T1000 (cell line): Measurements from ENCODE around the gene SWI5.

ENCODE experiments used
- DNase-seq: peaks from one replicate; lab custom pipeline; 2025; ENCODE audit warnings: mixed read lengths; lab: John Stamatoyannopoulos, UW

Gene SWI5

DNA sequence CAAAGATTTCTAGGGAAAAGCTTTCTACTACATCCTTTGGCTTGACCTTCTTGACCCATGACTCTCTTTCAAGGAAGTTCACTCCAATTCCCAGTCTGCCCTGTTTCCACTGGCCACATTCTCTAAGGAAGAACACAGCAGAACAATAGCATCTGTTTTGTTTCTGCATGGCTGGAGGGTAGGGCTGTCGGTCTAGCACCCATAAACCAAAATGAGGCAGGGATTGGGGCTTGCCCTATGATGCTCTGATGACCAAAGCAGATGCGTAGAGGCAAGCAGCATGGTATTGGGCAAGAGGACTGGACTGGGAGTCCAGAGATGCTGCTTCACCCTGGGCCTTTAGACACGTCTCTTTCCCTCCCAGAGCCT lies 24.4 kb upstream of the SWI5 start:
- DNase-seq, result no peak

DNA sequence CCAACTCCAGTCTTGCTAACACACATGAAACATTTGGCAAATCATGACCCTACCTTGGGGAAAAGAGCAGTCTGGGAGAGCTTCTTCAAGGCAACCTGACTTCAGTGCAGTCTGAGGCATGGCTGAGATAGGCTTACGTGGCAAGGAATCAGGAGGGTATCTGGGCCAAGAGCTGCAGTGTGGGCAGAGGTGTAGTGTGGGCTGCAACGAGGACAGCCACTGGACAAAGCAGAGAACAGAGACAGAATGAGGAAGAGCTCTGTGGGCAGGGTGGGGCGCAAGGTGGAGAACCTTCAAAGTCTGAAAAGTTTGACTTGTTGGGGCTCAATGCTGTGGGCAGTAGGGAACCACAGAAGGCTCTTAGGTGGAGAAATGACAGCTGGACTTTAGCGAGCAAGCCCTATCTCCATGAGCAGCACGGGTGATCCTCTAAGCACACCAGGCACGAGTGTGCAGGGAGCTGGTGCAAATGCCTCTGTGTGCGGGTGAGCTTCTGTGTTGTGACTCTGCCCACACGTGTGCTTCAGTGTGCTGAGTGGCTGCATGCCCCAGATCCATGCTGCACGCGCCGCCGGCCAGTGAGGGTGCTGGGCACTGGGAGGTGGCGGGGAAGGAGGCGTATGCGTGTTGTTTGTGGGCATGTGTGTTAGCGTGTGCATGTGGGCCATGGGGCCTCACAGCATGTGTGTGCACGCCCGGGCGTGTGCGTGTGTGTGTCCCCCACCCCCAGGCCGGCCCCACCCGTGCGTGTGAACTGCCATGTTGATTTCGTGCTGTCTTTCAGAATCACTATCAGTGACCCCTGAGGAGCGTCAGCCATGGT lies 23.5 kb upstream of the SWI5 start:
- no peak for DNase-seq

DNA sequence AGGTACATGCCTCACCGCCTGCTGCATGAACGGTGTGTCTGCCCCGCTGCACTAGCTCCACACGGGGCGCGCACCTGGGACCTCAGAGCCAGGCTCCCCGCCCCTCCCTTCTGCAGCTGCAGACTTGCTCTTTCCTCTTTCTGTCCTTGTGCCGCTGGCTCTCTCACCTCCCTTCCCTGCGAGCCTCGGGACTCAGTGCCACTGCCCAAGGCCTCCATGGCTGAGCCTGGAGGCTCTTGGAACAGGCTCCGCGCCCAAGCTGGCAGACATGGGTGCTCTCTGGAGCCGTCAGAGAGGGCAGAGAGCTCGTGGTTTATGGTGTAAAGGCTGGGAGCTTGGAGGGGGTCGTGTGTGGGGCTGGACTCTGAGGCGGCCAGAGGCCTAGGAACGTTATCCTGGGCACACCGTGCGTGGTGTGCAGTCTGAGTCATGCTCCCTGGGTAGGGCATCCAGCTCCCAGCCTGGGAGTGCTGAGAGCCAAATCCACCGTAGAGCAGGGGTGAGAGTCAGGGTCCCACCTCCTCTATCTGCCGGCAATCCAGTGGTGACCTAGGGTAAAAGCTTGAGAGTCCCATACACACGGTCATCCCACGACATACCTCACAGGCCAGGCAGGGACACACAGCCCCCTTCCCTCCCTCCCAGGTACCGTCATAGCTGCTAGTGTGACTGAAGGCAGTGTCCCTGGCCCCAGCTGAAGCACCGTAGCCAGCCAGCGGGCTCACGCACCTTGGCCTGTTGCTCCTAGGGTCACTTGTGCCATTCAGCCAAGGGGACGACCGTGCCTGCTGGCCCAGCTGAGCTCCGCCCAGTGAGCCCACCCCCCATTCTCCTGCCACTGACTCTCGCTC lies 22.7 kb upstream of the SWI5 start:
- no peak for DNase-seq

DNA sequence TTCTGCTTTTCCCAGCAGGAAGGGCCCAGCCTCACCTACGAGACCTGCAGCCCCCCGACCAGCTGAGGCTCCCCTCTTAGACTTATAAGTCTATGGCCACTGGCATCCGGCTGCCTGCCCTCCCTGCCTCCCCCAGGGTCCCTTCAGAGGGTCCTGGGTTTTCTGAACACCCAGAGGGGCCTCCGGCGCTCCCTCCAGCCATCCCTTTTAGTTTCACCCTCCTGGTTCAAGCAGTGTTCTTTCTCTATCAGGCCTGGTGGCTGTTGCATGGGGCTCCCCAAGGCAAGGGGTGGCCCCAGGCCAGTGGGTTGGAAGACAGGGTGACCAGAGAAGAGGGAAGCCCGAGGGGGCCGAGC lies 22.1 kb upstream of the SWI5 start:
- DNase-seq, result no peak

DNA sequence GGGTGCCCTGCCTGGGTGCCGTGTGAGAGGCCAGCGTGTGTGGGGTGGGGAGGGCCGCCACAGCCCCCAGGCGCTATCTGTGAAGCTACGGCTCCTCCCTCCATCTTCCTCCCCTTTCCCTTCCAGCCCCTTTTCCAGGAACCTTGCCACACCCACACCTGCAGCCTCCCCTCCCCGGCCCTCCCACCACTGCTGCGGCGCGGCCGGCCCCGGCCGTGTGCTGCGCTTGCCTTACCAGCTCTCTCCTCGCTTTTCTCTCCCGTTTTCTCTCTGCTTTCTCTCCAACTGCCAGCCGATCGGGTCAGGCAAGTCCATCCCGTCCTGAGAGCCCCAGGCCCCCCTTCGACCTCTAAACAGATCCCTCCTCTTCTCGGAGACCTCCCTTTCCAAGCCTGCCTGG lies 21.7 kb upstream of the SWI5 start:
- DNase-seq, result no peak

DNA sequence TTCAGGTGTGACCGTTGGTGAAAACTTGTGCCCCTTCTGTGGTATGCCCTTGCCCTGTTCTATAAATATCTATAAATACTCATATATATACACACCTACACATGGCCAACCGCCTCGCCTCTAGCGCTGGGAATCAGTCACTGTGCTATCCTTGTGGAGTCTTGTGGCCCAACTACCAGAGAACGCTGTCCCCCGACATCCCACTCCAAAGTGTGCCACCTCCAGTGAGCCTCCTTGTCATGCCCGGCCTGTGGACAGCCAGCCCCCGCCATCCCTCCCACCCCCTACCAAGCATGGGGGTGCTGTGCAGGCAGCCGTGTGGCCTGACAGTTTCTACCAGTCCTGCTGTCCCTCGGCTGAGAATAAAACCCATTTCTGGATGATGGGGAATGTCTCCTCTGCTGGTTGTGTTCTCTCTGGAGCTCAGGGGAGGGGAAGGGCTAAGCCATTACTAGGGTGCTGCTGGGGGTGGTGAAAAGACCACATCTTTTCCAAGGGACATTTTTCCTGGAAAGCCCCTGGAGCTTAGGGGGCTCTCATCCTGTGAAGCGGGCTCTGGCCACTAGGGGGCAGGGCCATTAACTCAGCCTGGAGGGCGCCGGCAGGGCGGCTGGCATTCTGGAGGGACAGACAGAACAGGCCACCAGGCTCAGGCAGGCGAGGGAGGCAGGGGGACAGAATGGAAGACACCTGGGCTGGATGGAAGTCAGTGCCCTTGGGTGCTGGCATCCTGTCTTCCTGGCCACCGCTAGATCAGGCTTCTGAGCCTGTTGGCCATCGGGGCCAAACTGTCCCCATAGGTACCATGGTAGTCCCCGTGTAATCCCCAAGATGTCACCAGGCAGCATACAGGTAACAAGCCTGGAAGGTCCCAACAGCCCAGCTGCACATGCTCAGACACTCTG lies 21.0 kb upstream of the SWI5 start:
- DNase-seq, result no peak

DNA sequence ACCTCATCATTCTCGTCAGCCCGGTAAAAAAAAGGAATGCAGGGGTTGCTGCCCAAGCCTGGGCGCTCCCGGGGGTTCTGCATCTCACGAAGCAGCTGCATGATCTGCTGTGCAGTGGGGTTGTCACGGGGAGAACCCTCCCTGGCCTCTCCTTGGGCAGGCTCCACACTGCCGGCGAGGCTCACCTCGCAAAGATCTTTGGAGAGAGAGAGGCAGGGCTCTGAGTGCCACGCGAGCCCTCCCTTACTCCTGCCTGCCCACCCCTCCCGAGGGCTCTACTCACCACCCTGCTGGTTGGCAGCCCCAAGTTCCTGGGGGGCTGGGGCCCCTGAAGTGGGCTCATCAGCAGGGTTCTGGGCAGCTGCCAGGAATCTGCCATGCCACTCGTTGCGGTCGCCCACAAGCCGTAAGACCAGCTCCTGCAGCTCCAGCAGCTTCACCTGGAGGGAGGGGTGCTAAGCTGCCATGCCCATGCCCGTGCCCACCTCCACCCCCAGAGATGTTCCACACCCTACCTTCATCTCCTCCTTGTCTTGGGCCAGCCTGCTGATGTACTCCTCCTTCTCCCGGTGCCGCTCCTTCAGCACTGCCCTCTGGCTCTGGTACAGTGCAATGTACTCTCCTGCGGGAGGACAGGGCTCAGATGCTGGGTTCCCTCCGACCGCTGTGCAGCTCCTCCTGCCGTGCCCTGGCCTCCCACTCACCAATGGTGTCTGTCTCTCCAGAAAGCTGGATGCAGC lies 18.8 kb upstream of the SWI5 start:
- DNase-seq, result no peak

DNA sequence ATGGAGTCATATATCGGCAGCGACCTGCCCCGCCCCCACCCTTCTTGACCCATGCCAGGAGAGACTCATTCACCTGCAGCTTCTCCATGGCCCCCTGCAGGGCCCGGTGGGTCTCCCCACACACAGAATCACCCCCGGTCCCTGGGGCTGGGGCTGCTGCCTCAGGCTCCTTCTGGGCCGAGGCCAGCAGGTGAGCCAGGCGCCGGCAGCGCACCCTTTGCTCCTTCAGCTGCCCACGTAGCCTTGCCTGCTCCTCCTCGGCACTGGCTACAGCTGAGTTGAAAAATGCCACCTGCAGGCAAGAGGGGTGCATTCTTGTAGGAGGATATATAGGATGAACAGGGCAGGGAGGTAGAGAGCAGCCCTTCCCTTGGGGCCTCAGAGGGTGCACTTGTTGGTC lies 18.2 kb upstream of the SWI5 start:
- DNase-seq, result no peak

DNA sequence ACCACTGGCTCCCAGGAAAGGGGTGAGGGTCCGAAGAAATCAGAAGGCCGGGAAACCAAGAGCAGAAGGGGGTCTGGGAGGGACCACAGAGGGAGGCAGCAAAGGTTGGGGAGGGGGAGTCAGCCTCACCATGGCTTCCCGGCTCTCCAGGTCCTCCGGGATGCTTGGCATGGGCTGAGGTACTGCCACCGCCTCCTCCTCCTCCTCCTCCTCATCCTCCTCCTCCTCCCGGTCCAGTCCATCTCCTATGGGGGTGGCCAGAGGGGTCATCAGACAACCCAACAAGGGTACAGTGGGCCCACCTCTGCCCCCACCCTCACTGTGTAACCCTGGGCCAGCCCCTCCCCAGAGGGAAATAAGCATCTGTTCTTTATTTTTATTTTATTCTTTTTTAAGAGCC lies 17.8 kb upstream of the SWI5 start:
- DNase-seq, result no peak

DNA sequence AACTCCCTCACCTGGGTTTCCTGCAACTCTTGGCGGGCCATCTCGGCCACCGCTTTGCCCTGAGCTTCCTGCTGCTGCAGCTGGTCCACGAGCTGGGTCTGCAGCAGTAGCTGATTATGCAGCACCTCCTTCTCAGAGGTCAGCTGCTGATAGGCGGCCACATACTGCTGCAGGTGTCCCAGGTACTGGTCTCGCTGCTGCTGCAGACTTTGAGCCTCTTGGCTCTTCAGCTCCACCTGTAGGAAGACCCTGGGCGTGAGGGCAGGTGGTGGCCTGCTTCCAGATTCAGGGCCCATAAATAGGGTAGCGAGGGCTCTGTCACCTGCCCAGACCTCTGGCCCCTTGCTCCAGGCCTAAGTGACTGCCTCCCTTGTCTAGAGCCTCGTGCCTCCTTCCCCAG lies 16.9 kb upstream of the SWI5 start:
- DNase-seq, result no peak

DNA sequence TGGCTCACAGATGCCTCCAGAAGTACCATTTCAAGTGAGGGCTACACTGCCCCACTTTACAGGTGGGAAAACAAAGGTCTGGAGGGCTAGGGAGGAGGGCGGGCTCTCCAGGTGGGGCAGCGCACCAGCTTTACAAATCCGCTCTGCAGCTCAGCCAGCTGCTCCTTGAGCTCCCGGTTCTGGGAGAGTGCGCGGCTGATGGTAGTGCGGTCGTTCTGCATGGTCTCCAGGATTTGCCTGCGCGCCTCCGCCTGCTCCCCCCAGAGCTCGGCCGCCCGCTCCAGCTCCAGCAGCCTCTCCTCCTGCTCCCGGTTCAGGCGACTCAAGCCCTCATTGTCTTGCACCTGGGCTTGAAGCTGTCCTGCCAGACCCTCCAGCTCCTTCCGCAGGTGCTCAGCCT lies 15.7 kb upstream of the SWI5 start:
- DNase-seq, result no peak

DNA sequence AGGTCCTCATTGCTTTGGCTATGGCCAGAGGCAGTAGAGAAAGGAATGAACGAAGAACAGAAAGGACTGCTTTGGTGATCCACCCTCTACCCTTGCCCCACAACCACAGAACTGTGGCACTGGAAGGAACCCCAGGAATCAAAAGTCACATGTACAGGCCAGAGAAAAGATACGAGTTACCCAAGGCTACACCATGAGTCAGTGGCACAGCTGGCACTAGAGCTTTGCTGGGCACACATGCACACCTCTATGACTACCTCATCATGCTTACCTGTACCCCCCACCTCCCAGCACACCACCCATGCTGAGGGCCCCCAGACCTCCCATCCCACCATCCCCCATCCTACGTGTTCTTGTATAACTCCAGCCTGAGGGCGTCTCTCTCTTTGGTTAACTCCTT lies 13.4 kb upstream of the SWI5 start:
- DNase-seq, result no peak

DNA sequence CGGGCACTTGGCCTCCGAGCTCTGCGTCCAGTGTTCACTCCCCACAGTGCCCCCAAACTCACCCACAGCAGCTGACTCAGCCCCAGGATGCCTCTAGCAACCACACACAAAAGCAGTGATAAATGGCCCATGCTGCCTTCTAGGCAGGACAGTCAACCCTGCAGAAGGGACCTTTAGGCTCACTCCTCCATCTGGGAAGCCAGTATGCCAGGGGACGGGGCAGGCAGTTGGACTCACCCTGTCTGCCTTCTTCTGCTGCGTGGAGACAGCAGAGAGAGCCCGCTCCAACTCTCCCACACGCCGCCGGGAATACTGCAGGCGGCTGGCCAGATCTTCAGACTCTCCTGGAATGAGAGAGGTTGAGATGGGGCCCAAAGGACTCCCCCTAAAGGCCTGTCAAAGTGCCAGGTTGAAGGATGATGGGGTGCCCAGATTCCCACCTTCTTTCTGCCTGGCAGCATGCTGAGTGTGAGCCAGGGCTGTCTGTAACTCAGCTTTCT lies 10.7 kb upstream of the SWI5 start:
- DNase-seq, result no peak

DNA sequence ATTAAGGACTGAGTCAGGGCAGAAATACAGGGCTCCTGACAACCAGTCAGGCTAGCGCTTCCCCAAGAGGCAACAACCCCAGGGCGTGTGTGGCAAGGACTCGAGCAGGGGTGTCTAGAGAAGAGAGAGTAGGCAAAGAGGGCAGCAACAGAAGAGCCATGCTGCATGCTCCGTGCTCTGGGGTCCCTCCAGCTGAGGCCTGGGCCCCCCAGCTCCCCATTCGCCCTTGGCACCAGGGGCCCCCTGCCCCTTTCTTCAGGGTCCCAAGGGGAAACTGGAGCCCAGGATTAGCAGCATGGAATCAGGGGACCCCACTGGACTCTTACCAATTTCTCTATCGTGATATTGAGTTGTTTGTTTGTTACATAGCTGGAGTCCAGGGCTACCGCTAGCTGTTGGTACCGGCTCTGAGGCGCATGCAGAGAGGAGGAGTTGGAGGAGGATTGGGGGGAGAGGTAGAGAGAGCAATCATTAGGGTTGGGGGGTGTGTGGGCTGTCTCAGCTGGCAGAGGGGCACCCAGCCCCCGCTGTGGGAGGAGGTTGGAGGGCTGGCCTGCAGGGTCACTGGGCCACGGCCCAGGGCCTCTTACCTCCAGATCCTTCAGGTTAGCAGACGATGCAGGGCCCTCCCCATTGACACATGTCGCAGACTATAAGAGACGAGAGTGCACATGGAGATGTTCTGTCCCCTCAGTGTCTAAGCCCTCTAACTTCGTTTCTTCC lies 9.0 kb upstream of the SWI5 start:
- DNase-seq, result no peak

DNA sequence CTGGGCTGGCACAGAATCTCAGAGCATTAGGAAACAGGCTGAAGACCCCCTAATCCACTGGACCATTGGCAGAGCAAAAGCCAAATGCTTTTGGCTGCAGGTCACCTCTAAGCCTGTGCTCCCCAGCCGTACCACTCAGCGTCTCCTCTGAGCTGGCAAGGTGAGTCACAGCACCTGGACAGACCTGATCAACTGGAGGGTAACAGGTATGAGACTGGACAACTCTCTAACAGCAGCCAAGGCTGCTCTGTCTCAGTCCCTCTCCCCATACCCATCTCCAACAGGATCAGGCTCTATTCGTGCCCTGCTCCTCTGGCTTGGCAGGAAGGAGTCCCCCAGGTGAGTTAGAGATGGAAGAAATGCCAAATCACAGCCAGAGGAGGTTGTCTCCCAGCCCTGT lies 5.0 kb upstream of the SWI5 start:
- no peak for DNase-seq

DNA sequence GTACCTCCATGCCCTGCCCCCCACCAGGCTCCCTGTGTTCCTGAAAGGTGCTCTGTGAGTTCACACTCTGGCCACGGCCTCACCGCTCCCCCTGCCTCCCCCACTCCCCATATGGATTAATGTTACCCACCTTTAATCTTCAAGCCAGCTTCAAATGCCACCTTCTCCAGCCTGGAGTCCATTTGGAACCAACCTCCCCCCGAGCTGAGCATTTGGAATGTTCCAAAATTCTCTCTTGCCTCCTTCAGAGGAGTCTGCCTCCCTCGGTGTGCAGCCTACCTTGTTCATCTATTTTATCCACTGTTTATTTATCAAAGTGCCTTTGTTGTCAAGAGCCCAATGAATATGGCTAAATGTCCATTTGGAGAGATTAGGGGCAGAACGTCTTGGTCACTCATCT lies 4.6 kb upstream of the SWI5 start:
- no peak for DNase-seq

DNA sequence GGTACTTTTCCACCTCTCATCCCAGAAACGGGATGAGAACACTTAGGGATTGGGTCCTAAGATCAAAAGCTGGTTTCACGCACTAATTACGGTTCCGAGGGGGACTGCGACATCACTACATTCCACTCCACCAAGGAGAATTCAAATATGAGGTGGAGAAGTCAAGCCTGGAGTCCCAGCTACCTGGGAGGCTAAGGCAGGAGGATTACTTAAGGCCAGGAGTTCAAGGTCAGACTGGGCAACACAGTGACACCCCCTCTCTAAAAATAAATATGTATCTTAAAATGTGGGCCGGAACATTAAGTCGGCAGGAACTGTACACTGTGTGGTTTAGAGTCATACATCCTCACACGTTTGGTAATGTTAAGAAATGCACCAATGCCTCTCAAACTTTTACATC lies 1.8 kb upstream of the SWI5 start:
- DNase-seq, result no peak

DNA sequence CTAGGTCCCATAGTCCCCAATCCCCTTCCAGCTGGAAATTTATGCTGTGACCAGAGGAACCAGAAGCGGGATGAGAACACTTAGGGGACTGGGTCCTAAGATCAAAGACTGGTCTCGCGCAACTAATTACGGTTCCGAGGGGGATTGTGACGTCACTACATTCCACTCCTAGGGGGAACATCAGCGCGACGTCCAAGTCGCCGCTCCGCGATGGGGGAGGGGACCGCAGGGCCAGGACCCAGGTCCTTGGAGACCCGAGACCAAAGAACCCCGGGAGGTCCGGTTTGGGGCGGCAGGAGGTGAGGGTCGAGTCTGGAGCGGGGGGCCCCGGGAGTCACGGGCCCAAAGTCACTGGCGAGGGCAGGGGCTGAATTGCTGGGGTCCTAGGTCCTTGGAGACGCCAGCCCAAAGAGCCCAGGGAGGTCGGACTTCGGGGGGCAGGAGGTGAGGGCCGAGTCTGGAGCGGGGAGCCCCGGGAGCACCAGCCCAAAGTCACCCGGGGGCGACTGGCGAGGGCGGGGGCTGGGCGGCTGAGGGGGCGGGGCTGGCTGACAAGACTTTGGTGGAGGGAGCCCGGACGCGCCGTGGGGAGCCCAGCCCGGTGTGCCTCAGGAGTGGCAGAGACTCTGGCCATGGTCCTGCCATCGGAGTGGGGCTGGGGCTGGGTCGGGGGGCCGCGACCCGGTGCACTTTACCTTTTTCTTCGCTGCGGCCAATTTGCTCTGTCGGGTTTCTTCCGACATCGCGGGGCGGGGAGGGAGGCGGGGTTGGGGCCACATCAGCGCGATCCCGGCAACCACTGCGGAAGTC lies 673 bp upstream of the SWI5 start, which contains the start of gene GOLGA2:
Gene GOLGA2, minus strand, starts transcription at position 810 of the 810 bp plus-strand sequence. Its CDS starts 31 bp downstream, at position 779.
- peak; percentile 58 for DNase-seq

DNA sequence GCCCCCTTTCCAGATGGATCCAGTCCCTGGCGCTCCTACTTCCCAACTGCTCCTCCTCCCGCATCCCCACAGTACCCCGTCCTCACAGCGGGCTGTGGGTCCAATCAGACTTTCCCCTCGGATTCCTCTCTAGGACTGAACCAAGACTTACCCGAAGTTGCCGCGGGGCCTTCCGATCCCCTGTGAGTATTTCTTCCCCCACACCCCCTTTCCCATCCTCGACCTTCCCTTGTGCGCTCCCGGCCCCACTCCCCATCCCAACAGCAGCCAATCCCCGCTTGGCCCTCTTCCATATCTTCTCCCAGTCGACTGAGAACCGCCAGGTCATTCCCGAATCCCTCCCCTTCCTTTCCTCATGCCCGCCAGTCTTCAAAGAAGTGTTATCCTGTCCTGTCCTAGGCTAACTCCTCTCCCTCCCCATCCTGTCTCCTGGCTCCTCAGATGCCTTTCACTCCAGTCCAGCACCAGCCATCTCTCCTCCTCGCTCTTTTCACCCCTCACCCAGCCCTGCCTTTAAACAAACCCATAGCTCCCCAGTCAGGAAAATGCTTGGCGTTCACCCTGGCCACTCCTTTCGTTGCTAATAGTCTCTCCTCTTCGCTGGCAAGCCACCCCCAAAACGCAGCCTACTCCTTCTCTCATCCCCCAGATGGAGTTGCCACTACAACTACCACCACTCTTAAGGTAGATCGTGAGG lies 646 bp downstream of the SWI5 start:
- DNase-seq, result no peak
